HepG2 (cell line): ENCODE results near the gene TPRG1L. TPM values are rescaled to one million over a fixed set of nuclear protein-coding genes. Genes with fewer than 3 reads are reported as not detected.

Experiments
- ATAC-seq: fragments of 200-7000 bp; cut with Tn5 transposase; 3 replicates; pipeline ENCODE4 v1.9.1; 2020; ENCODE audit warnings: mild to moderate bottlenecking, moderate library complexity
- BruUV-seq: library from RNA; stranded (reverse); fragments of 400-500 nt; replicated peaks from 2 replicates; lab custom pipeline; 2021; lab: Mats Ljungman, UMichigan
- CTCF ChIA-PET: fragments of 300-600 bp; formaldehyde crosslinking; extraction: SDS; loops from one replicate; lab custom pipeline; 2021; ENCODE audit warnings: low total read pairs, inconsistent platforms, low intra/inter-chr PET ratio; lab: Yijun Ruan, JAX
- POLR2A ChIA-PET: fragments of 350-600 bp; sonication (Branson Sonifier 250); formaldehyde crosslinking; loops from one replicate; lab custom pipeline; 2020; ENCODE audit warnings: antibody characterized with exemption, inconsistent platforms; lab: Yijun Ruan, JAX
- DNase-seq: peaks from one replicate; pipeline ENCODE4 v3.0.0-alpha.2; 2015; ENCODE audit warnings: low spot score
- FAIRE-seq: peaks from 3 replicates; lab custom pipeline; 2011; peaks lifted over from hg19 to GRCh38; lab: Jason Lieb, UNC
- H2AFZ ChIP-seq: one replicate; pipeline ENCODE4 v1.6.1; 2011; ENCODE audit warnings: low read length, inconsistent platforms
- H3K27ac ChIP-seq: fragments of 300-600 bp; 3 replicates; pipeline ENCODE4 v1.8.0; 2011; ENCODE audit warnings: mixed run types, mild to moderate bottlenecking, mixed read lengths, low read length, inconsistent platforms; ENCODE audit not compliant: insufficient read depth; ENCODE audit errors: extremely low read length
- H3K27me3 ChIP-seq, 2 experiments: fragments of 200-600 bp in 1 of 2; 2 replicates in 1 of 2; 3 replicates in 1 of 2; pipeline versions ENCODE4 v1.6.0 to v1.8.0; 2011; ENCODE audit warnings: low read length in 2 of 2, mild to moderate bottlenecking in 2 of 2, moderate library complexity in 2 of 2, inconsistent platforms in 1 of 2; ENCODE audit not compliant: insufficient read depth in 2 of 2, control insufficient read depth in 1 of 2
- H3K36me3 ChIP-seq, 2 experiments: fragments of 200-600 bp in 1 of 2; replicated peaks in 1 of 2; 2 replicates in 1 of 2; 3 replicates in 1 of 2; pipeline versions ENCODE4 v1.5.1 to v1.8.0; 2011; ENCODE audit warnings: low read length in 2 of 2, inconsistent platforms in 1 of 2; ENCODE audit not compliant: insufficient read depth in 2 of 2, control insufficient read depth in 1 of 2
- H3K4me1 ChIP-seq: 2 replicates; pipeline ENCODE4 v1.5.1; 2012; ENCODE audit warnings: low read length, inconsistent platforms; ENCODE audit not compliant: insufficient read depth
- H3K4me2 ChIP-seq: 2 replicates; pipeline ENCODE4 v1.6.0; 2011; ENCODE audit warnings: low read depth, low read length, inconsistent platforms
- H3K4me3 ChIP-seq, 3 experiments: fragments of 200-600 bp in 1 of 3; sonication (generic), shearing (Covaris generic) in 1 of 3; replicated peaks in 1 of 3; 2 replicates each; pipeline ENCODE4 v1.5.1; 2011 to 2016; ENCODE audit warnings: low read length in 3 of 3, inconsistent platforms in 2 of 3, low read depth in 2 of 3, mild to moderate bottlenecking in 2 of 3, control low read depth in 1 of 3, mixed read lengths in 1 of 3; ENCODE audit not compliant: insufficient read depth in 1 of 3
- H3K79me2 ChIP-seq: one replicate; pipeline ENCODE4 v1.6.1; 2011; ENCODE audit warnings: low read length, inconsistent platforms; ENCODE audit not compliant: insufficient read depth
- H3K9ac ChIP-seq: 2 replicates; pipeline ENCODE4 v1.6.0; 2011; ENCODE audit warnings: mild to moderate bottlenecking, low read depth, low read length, inconsistent platforms; ENCODE audit not compliant: insufficient read depth
- H3K9me3 ChIP-seq: 2 replicates; pipeline ENCODE4 v1.5.1; 2012; ENCODE audit warnings: mild to moderate bottlenecking, low read length
- H4K20me1 ChIP-seq: 2 replicates; pipeline ENCODE4 v1.6.0; 2011; ENCODE audit warnings: inconsistent platforms, mild to moderate bottlenecking, low read length, moderate library complexity; ENCODE audit not compliant: insufficient read depth
- ELF4 ChIP-seq: sonication (generic); formaldehyde crosslinking; IDR thresholded peaks from 2 replicates; pipeline ENCODE4 v1.5.0; 2020; ENCODE audit warnings: missing genetic modification reagents, mild to moderate bottlenecking, moderate library complexity, borderline replicate concordance
- EP300 ChIP-seq, 3 experiments: sonication (generic) in 1 of 3; formaldehyde crosslinking in 1 of 3; IDR thresholded peaks; 2 replicates each; pipeline versions ENCODE4 v1.5.1 to v1.6.1; 2011 to 2020; ENCODE audit warnings: low read depth in 2 of 3, low read length in 2 of 3, borderline replicate concordance in 1 of 3, improper control_type of control experiment in 1 of 3, mild to moderate bottlenecking in 1 of 3, missing genetic modification reagents in 1 of 3, moderate library complexity in 1 of 3
- MATR3 ChIP-seq: sonication (generic); formaldehyde crosslinking; IDR thresholded peaks from 2 replicates; pipeline ENCODE4 v1.4.0; 2020; ENCODE audit warnings: missing genetic modification reagents
- RXRB ChIP-seq: IDR thresholded peaks from 2 replicates; pipeline ENCODE4 v1.6.1; 2016; ENCODE audit warnings: borderline replicate concordance, missing genetic modification reagents, missing compliant biosample characterization
- SOX6 ChIP-seq, 2 experiments: fragments of 450-650 bp in 1 of 2; sonication (generic) in 1 of 2; formaldehyde crosslinking in 1 of 2; IDR thresholded peaks; 2 replicates each; pipeline versions ENCODE4 v1.4.0 to v1.6.1; 2017 to 2020; ENCODE audit warnings: antibody characterized with exemption in 1 of 2, mild to moderate bottlenecking in 1 of 2, missing genetic modification reagents in 1 of 2
- SRY ChIP-seq: sonication (generic); formaldehyde crosslinking; IDR thresholded peaks from 2 replicates; pipeline ENCODE4 v1.8.0; 2022; ENCODE audit warnings: mild to moderate bottlenecking, missing genetic modification reagents
- TFDP1 ChIP-seq: IDR thresholded peaks from 2 replicates; pipeline ENCODE4 v1.6.1; 2016; ENCODE audit warnings: missing compliant biosample characterization, missing genetic modification reagents, borderline replicate concordance
- XBP1 ChIP-seq: sonication (generic); formaldehyde crosslinking; IDR thresholded peaks from 2 replicates; pipeline ENCODE4 v1.5.0; 2020; ENCODE audit warnings: missing genetic modification reagents
- ZNF598 ChIP-seq: sonication (generic); formaldehyde crosslinking; IDR thresholded peaks from 2 replicates; pipeline ENCODE4 v1.5.1; 2020; ENCODE audit warnings: mild to moderate bottlenecking, missing genetic modification reagents, borderline replicate concordance
- ZNF782 ChIP-seq: sonication (generic); formaldehyde crosslinking; IDR thresholded peaks from 2 replicates; pipeline ENCODE4 v1.4.0; 2020; ENCODE audit warnings: missing genetic modification reagents, mild to moderate bottlenecking, borderline replicate concordance
- ZNF891 ChIP-seq: sonication (generic); formaldehyde crosslinking; IDR thresholded peaks from 2 replicates; pipeline ENCODE4 v1.5.0; 2020; ENCODE audit warnings: mild to moderate bottlenecking, missing genetic modification reagents
- WGBS: methylation state at CpG from one replicate; pipeline ENCODE4 v1.1.6; 2017; ENCODE audit warnings: low lambda C conversion rate; 5-methylcytosine and 5-hydroxymethylcytosine counted together
- in situ Hi-C: cut with HindIII; loops from 2 replicates; pipeline ENCODE4 v1.10.0; 2017; ENCODE audit warnings: low pct_unique_long_range_greater_than_20kb; ENCODE audit not compliant: extremely low pct_ligation_motif_present
- intact Hi-C: fragments of 100-400 bp; cut with micrococcal nuclease; formaldehyde crosslinking; loops from one replicate; pipeline ENCODE4 v1.10.0; 2022; ENCODE audit not compliant: unreplicated experiment
- polyA plus RNA-seq, 8 experiments: library from polyadenylated mRNA; depleted of rRNA in 3 of 8; stranded (reverse) in 7 of 8; unstranded in 1 of 8; fragments of >200 nt; fragmentation: Illumina TruSeq in 4 of 8; extraction: Trizol in 4 of 8; gene quantifications; 2 replicates each; pipeline versions ENCODE4 v1.2.1 to v1.2.3, GENCODE V29; 2011 to 2016; ENCODE audit warnings: low read depth in 4 of 8, missing spikeins in 1 of 8, mixed read lengths in 1 of 8; ENCODE audit not compliant: insufficient read depth in 1 of 8
- total RNA-seq, 5 experiments: library from RNA; depleted of rRNA; stranded (reverse); fragments of >200 nt; fragmentation: Illumina TruSeq; extraction: Trizol; gene quantifications; 2 replicates each; pipeline ENCODE4 v1.2.3, GENCODE V29; 2016; ENCODE audit warnings: low read depth in 1 of 5

Gene TPRG1L
- total and polyA plus RNA-seq, 2 of the 13 experiments (the other 11 are each of a cell fraction or from before 2014, with no cell fraction given): 21.3 to 37.4 TPM

GRCh38 chr1:3602375-3602774 lies 22.4 kb upstream of the TPRG1L start:
- no peak for ATAC-seq
- Histone ChIP-seq H4K20me1 (0 out of 2 replicates have a peak, but pooled peaks cover 3% of the 10 kb centered on the region), H3K4me2 (no peak overlapping the region), H3K36me3 (no peaks in the 10 kb centered on the region), H2AFZ (no peak overlapping the region), H3K27me3 (peaks cover 26 to 95% of the 10 kb centered on the region in 2 experiments), H3K4me1 (peaks cover 23% of the 10 kb centered on the region)
- FAIRE-seq: no peak
- WGBS: 56% methylated on average over 9 of the region's 21 CpGs
- in situ Hi-C loops: no loop called here
- intact Hi-C loops: no loop called here
- BruUV-seq: no TSS peak
- DNase-seq: no peak
- CTCF ChIA-PET: no interaction called here
- POLR2A ChIA-PET: no interaction called here
- TF ChIP-seq ZNF891 (no peak), SRY (CRISPR knock-in tag) (no peak), ELF4 (CRISPR knock-in tag) (no peak), MATR3 (CRISPR knock-in tag) (no peak), XBP1 (CRISPR knock-in tag) (no peak), EP300 (IDR thresholded peaks at IDR 0.05; ENCODE audit: low read depth in 2 of 2, low read length in 2 of 2) (no peak), EP300 (CRISPR knock-in tag; IDR thresholded peaks at IDR 0.05; ENCODE audit: borderline replicate concordance) (no peak), RXRB (CRISPR knock-in tag) (no peak), ZNF598 (no peak), TFDP1 (CRISPR knock-in tag) (no peak), ZNF782 (no peak), SOX6 (IDR thresholded peaks at IDR 0.05) (no peak), SOX6 (CRISPR knock-in tag; IDR thresholded peaks at IDR 0.05) (no peak)
- TF ChIP-seq, all 625 proteins: peak for 0
- H3K27ac ChIP-seq: no peak overlapping the region
- no peaks in the 10 kb centered on the region for H3K9me3 ChIP-seq
- no peak overlapping the region for H3K9ac ChIP-seq
- H3K79me2 ChIP-seq: no peaks in the 10 kb centered on the region
- H3K4me3 ChIP-seq: no peak overlapping the region
